AG04450 (cell line): ENCODE measurements around the gene TBRG1. TPM values are rescaled to one million over a fixed set of nuclear protein-coding genes. Genes with fewer than 3 reads are reported as not detected.

ENCODE experiments used
- CTCF ChIA-PET: fragments of 300-600, 350-600 bp; formaldehyde crosslinking; extraction: SDS; loops from one replicate; lab custom pipeline; 2022; ENCODE audit warnings: antibody characterized with exemption, inconsistent platforms; lab: Charles Lee
- POLR2A ChIA-PET: fragments of 350-600 bp; formaldehyde crosslinking; extraction: SDS; loops from one replicate; lab custom pipeline; 2021; ENCODE audit warnings: antibody characterized with exemption, inconsistent platforms; lab: Yijun Ruan, JAX
- DNase-seq: peaks from one replicate; pipeline ENCODE4 v3.0.0-alpha.2; 2011; ENCODE audit warnings: low read depth, low spot score
- H3K27ac ChIP-seq: one replicate; pipeline ENCODE4 v1.5.1; 2012; ENCODE audit warnings: low read depth, low read length, control low read depth
- H3K27me3 ChIP-seq: one replicate; pipeline ENCODE4 v1.6.0; 2012; ENCODE audit warnings: low read length; ENCODE audit not compliant: control insufficient read depth, insufficient read depth
- H3K4me3 ChIP-seq: 2 replicates; pipeline ENCODE4 v1.5.1; 2011; ENCODE audit warnings: mild to moderate bottlenecking, low read depth, low read length, control low read depth
- H3K9me3 ChIP-seq: 2 replicates; pipeline ENCODE4 v1.5.1; 2012; ENCODE audit warnings: low read length; ENCODE audit not compliant: control insufficient read depth, insufficient read depth
- CTCF ChIP-seq: IDR thresholded peaks from 2 replicates; pipeline ENCODE4 v1.5.1; 2011; ENCODE audit warnings: low read depth, low read length, control low read depth, inconsistent platforms
- polyA plus RNA-seq: library from polyadenylated mRNA; depleted of rRNA; stranded (reverse); fragments of >200 nt; gene quantifications from 2 replicates; pipeline ENCODE4 v1.2.3, GENCODE V29; 2011

TBRG1 gene
- polyA plus RNA-seq, 1 experiment = 30.9 TPM

- Histone ChIP-seq H3K27ac (no peak overlapping the region), H3K4me3 (no peak overlapping the region), H3K9me3 (no peaks in the 10 kb centered on the region), H3K27me3 (no peaks in the 10 kb centered on the region)
- CTCF ChIA-PET = interaction anchor here (0.5 to 1.6 kb wide), 6 partner anchors 16 to 556 kb away, joined by 3 to 5 read pairs (median 3); no protein-coding TSS in a partner anchor
- POLR2A ChIA-PET = no interaction called here
- DNase-seq = no peak
- TF ChIP-seq CTCF = no peak
These were observed 4.9 kb downstream of the TBRG1 start for GRCh38 chr11:124627546-124627945.

GRCh38 chr11:124629961-124630360, 7.3 kb downstream of the TBRG1 start:
- CTCF ChIA-PET = interaction anchor here (1.0 to 7.5 kb wide), 6 partner anchors 10 to 247 kb away, joined by 3 to 62 read pairs (median 4); no protein-coding TSS in a partner anchor

GRCh38 chr11:124633355-124633754, 10.7 kb downstream of the TBRG1 start:
- DNase-seq = no peak
- POLR2A ChIA-PET = no interaction called here
- no peaks in the 10 kb centered on the region for H3K27me3 ChIP-seq
- no peak overlapping the region for H3K4me3 ChIP-seq
- no peak overlapping the region for H3K27ac ChIP-seq
- H3K9me3 ChIP-seq = no peaks in the 10 kb centered on the region
- peak; percentile 51 for TF ChIP-seq CTCF
- CTCF ChIA-PET = interaction anchor here (1.0 to 7.5 kb wide), 7 partner anchors 8 to 561 kb away, joined by 3 to 62 read pairs (median 5); no protein-coding TSS in a partner anchor

More at GRCh38 chr11:124629961-124630360, 7.3 kb downstream of the TBRG1 start:
- no peak for TF ChIP-seq CTCF
- no peaks in the 10 kb centered on the region for H3K27me3 ChIP-seq
- no peaks in the 10 kb centered on the region for H3K9me3 ChIP-seq
- no peak overlapping the region for H3K27ac ChIP-seq
- H3K4me3 ChIP-seq = no peak overlapping the region
- DNase-seq = no peak
- POLR2A ChIA-PET = no interaction called here

GRCh38 chr11:124635932-124636331, 13.3 kb downstream of the TBRG1 start:
- DNase-seq = no peak
- no peaks in the 10 kb centered on the region; the same call in 1 of the 2 replicates for H3K9me3 ChIP-seq
- CTCF ChIA-PET = interaction anchor here (0.9 to 7.5 kb wide), 2 partner anchors 8 to 201 kb away, joined by 3 to 62 read pairs; no protein-coding TSS in a partner anchor
- H3K27me3 ChIP-seq = no peaks in the 10 kb centered on the region
- no peak overlapping the region for H3K4me3 ChIP-seq
- H3K27ac ChIP-seq = no peak overlapping the region
- TF ChIP-seq CTCF = no peak
- POLR2A ChIA-PET = no interaction called here

GRCh38 chr11:124638500-124638899, 15.8 kb downstream of the TBRG1 start:
- no peak overlapping the region for H3K4me3 ChIP-seq
- POLR2A ChIA-PET = interaction anchor here (1.1 kb wide), 1 partner anchor 16 kb away, joined by 3 read pairs; the partner anchor contains the start of gene TBRG1
- no peaks in the 10 kb centered on the region for H3K27me3 ChIP-seq
- CTCF ChIA-PET = no interaction called here
- TF ChIP-seq CTCF = no peak
- no peak overlapping the region for H3K27ac ChIP-seq
- DNase-seq = no peak
- no peaks in the 10 kb centered on the region; the same call in 1 of the 2 replicates for H3K9me3 ChIP-seq
